ENCODE data around the gene AGMO.
A peak's percentile ranks its signal among the peaks of the same experiment; 100 is the strongest.

AGMO gene

DNA sequence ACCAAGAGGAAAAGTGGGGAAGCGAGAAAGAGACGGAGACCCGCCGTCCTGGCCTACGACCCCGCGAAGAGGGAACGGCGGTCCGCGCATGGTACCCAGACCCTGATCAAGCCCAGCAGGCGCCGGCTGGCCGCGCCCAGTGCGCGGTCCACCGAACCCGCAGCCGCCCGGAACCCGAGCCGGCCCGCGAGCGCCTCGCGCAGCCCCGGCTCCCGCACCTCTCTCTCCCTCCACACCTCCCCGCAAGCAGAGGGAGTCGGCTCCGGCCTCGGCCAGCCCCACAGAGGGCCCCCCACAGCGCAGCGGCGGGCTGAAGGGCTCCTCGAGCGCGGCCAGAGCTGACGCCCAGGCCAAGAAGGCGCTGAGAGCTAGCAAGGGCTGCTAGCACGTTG, 164.7 kb downstream of the AGMO start:
- DNase-seq (ENCODE audit: low spot score): no peak

DNA sequence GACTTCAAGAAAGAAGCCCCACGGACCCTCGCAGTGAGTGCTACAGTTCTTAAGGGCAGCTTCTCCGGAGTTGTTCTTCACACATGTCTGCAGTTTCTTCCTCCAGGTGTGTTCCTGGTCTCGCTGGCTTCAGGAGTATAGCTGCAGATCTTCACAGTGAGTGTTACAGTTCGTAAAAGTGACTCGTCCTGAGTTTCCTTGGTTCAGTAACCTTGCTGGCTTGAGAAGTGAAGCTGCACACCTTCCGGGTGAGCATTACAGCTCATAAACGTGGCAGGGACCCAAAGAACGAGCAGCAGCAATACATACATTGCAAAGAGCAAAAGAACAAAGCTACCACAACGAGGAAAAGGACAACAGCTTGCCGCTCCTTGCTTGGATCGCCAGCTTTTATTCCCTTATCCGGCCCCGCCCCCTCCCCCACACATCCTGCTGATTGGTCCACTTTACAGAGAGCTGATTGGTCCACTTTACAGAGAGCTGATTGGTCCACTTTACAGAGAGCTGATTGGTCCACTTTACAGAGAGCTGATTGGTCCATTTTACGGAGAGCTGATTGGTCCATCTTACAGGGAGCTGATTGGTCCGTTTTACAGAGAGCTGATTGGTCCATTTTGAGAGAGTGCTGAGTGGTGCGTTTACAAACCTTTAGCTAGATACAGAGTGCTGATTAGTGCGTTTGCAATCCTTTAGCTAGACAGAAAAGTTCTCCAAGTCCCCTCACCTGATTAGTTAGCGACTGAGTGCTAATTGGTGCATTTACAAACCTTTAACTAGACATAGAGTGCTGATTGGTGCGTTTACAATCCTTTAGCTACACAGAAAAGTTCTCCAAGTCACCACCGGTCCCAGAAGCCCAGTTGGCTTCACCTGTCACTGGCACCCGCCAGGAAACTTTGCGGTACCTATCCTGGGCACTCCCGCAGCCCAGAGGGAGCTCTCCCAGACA, 165.3 kb downstream of the AGMO start:
- no peak for DNase-seq (ENCODE audit: low spot score)

DNA sequence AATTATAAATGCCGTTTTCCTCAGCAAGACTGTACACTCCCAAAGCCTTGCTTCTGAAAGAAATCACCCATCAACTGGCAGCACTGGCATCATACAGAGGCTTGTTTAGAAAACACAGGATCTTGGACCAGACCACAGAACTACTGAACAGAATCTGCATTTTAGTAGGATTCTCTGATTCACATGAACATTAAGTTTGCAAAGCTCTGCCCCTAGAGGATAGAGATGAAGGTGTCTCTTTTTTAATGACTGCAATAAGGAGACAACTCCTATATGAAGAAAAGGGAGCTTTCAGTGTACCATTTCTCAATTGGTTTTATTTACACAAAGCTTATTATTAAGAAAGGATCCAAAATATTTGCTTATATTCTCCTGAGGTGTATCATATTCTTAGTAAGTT, 172.7 kb downstream of the AGMO start:
- no peak for DNase-seq (ENCODE audit: low spot score)

DNA sequence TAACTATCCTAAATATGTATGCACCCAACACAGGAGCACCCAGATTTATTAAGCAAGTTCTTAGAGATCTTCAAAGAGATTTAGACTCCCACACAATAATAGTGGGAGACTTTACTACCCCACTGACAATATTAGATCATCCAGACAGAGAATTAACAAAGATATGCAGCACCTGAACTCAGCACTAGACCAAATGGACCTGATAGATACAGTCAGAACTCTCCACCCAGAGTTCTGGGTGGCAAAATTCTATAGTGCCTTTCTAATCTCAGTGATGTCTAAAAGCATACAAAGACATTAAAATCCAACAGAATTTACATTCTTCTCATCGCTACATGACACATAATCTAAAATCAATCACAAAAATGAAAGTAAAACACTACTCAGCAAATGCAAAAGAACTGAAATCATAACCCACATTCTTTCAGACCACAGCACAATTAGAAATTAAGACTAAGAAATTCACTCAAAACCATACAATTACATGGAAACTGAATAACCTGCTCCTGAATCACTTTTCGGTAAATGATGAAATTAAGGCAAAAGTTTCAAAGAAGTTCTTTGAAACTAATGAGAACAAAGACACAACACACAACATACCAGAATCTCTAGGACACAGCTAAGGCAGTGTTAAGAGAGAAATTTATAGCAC, 183.2 kb downstream of the AGMO start:
- no peak for DNase-seq (ENCODE audit: low spot score)

DNA sequence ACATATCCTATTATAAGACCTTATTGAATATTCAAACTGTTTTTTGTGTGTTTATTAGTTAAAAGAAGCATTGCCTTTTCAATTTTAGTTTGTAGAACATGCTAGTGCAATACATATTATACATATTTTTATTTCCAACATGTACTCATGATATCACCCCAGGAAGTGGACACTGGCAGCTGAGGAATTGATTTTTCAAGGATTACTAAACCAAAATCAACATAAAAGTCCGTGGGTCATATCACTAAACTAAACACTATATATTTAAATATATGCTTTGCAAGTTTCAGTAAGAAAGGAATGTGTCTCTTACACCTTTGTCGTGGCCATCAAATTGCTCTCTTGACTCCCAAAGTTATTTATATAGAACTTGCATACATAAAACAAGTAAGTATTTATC, 185.2 kb downstream of the AGMO start:
- DNase-seq (ENCODE audit: low spot score): no peak

DNA sequence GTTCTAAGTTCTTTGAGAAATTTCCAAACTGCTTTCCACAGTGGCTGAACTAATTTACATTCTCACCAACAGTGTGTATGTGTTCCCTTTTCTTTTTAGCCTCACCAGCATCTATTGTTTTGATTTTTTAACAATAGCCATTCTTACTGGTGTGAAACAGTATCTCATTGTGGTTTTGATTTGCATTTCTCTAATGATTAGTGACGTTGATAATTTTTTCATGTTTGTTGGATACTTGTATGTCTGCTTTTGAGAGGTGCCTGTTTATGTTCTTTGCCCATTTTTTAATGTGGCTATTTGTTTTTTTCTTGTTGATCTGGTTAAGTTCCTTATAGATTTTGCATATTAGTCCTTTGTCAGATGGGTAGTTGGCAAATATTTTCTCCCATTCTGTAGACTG, 191.4 kb downstream of the AGMO start:
- no peak for DNase-seq (ENCODE audit: low spot score)

DNA sequence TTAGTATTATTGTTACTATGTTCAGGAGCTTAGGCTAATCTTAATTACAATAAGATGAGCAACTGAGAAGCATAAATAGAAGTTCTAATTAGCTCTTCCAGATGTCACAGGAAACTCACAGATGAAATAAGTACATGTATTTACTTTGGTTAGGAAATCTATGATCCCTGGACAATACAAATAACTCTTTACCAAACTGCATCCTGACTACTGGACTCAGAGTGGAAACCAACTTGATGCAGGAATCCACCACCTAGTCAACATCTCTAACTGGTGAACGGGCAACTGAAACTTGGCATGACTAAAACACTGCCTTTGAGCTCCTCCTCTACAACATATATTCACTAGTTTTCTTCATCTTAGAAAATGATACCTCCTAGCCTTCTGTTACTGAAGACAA, 193.2 kb downstream of the AGMO start:
- peak; percentile 30 for DNase-seq (ENCODE audit: low spot score)

DNA sequence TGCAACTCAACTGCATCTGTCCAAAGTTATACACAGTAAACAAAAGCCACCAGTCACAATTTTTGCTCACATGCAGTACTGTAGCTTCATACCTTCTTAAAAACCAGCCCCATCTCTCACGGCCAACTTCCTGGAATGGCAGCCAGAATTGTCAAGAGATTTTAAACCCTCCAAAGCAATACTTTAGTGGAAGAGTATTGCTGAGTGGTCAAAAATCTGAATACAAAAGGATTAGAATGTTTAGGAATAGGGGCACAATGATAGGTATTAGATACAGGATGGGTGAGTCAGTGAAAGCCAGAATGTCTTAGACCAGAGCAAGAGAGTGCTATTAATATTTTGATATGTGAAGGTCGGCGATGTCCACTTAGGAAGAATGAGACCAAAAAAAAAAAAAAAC, 193.9 kb downstream of the AGMO start:
- no peak for DNase-seq (ENCODE audit: low spot score)

DNA sequence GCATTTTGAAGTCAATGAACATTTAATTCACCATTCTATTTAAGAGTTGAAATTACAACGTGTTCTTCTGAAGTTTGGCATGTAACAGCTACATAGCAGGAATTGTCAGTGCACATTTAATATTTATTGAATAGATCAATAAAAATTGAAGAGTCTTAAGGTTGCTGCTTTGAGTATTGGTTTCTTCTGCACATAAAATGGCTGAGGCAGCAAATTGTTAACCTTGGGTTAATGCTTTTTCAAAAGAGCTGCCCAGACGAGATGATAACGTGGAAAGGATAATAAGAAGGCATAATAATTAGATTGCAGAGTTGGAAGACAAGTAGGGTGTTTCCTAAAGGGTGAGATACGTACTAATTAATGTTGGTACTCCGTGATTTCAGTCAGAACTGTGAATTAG, 203.7 kb downstream of the AGMO start:
- DNase-seq (ENCODE audit: low spot score): no peak

DNA sequence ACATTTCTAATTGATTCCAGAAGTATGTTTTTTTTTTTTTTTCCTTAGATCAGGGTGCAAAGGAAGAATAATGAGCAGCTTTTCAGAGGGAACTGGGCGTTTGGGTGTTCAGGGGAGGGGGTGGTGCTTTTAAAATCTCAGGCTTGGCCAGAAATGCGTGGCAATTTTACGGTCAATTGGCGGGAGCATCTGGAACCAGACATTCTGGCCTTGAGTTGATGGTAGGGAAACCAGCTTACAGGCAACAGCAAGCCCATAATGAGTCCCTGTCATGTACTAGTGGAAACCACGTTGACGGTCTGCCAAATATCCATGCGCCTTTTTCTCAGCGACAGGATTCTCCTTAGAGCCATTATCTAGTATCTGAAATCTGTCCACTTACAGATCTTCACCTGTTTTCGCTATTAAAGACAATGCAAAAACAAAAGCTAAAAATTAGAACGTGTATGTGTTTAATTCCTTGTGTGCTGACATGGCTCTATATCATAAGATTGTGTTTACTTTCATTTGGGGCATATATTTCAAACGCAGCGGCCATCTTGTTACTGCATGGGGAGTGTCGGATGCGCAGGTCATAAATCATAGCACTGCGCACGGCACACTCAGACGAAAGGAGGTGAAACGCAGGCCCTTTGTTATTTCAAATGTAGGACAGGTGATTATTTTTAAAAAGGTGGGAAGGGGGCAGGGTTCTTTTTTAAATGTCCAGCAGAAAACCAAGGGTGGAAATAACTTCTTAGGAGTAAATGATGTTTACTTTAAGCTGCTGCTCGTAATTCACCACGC, 209.2 kb downstream of the AGMO start:
- DNase-seq (ENCODE audit: low spot score): no peak

DNA sequence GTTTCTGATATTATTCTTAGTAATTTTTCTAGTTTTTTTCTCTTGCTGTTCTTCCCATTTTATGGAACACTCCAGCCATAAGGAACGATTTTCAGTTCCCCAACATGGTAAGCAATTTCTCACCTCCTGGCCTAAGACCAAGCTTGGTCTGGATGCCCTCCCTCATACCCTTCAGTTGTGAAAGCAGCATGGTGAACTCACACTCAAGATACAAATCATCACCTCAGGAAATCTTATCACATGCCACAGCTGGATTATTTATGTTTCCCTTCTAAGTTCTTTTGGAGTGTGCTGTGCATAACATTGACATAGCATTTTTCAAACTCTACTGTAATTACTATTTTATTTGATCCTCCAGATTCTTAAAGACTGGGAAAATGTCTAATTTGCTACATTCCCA, 216.6 kb downstream of the AGMO start:
- DNase-seq (ENCODE audit: low spot score): no peak

DNA sequence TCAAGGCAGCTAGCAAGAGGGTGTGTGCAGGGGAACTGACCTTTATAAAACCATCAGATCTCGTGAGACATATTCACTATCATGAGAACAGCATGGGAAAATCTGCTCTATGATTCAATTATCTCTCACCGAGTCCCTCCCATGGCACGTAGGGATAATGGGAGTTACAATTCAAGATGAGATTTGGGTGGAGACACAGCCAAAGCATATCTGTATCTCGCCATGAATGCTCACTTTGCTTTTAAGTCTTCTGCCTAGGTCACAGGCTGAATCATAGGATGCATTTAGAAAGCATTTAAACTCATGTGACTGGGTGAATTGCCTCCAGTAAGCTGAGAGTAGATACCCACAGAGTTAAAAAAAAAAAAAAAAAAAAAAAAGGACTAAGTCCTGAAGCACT, 220.0 kb downstream of the AGMO start:
- no peak for DNase-seq (ENCODE audit: low spot score)

DNA sequence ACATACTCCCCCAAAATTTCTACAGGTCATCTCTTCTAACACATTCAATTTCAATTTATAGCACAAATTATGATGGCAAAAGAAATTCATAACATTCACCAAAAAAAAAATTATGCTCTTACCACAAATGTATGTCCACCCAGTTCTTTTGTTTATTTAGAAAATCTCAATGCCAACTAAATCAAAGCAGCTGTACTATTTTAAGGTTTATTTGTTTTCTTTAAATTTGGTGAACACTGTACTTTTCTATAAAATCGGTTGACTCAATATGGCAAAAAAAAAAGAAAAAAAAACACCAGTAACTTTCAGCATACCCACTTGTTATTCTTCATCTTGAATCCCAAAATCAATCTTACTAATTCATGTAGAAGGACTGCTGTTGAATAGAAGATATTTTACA, 225.7 kb downstream of the AGMO start:
- no peak for DNase-seq (ENCODE audit: low spot score)

DNA sequence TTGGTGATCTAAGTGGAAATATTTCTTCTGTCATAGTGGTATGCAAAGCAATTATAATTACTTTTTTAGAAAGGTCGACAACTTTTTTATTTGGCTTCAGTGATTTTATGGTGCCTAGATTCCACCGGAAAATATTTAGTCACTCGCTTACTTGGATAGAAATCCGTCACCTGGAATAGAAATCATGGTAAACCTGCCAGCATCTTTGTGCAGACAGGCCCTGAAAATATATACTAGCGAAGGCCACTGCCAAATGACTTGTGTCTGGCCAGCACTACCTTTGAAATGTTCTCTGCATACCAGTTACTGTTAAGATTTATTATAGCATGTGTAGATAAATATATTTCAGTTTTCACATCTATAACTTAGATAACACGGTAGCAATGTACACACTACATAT, 226.4 kb downstream of the AGMO start:
- no peak for DNase-seq (ENCODE audit: low spot score)

DNA sequence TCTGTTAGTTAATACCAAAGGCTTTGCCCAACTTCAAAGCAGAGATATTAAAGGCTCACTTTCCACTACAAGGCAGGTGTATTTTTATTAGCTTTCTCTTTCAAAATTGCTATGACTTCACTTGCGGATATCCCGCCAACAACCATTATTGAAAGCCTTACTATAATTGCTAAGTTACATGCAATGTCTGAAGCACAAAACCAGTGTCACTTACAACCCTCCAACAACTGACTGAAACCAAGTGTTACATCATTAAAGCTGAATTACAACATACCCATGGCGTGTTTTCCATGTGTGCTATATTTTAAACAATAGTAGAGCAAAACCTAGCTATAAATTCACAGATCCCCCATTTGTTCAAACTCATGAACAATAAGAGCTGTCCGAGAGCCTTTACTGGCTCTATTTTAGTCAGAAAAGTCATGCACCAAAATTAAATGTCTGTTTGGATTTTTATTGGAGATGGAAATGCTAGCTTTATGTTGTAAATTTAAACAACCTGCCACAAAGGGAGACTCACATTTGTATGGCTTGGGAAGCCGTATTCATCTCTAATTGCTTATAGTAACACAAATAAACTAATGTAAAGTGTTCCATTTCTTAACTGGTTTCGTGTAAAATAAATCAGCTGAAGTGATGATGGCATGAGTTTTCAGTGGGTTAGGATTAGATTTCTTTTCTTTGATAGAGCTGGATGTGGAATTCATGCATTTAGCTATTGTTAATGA, 227.1 kb downstream of the AGMO start:
- DNase-seq (ENCODE audit: low spot score): no peak

DNA sequence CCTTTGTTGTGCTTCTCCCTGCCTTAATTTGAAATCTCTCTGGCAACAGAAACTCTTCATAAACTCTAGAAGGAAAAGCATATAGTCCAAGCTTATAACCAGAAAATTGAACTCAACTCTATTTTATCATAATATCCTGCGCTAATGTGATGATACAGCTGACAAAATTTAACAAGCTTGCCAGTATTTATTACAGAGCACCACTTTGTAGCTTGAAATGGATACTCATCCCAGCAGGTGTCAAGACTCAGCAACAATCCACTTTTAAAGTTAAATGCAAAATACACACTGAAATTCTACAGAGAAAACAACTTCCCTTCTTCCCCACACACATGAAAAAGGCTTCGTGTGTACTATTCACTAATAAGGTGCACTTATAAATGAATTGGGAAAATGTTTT, 228.9 kb downstream of the AGMO start:
- no peak for DNase-seq (ENCODE audit: low spot score)

DNA sequence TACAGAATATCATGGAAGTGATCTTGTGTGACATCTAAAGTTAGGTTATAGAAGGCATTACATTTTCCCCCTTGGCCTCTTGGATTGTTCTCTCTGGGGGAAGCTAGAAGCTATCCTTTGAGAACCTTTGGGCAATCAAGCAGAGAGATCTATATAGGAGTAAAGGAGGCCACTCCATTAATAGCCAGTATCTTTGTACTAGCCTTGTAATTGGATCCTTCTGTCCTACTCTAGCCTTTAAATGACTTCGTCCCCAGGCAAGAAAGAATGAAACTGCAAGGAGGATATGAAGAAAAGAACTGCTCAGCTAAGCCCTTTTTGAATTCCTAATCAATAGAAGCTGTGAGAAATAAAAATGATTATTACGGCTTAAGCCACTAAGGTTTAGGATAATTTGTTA, 230.9 kb downstream of the AGMO start:
- DNase-seq (ENCODE audit: low spot score): no peak

DNA sequence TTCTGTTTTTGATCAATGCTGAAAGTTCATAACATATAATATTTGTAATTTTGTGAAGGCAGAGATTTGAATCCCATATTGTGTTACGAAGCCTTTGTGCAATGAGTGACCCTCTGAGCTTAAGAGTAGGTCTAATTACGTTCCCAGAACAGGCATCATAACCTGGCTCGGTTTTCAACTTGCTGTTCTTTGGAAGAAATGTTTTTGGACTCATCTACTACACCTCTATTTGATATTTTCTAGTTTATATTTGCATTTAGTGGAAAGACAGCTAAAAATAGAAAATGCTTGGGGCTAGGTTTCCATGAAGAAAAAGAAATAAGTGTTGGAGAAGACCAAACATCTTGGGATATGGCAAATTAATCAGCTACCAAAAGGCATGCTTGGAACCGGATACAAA, 234.8 kb downstream of the AGMO start:
- no peak for DNase-seq (ENCODE audit: low spot score)

DNA sequence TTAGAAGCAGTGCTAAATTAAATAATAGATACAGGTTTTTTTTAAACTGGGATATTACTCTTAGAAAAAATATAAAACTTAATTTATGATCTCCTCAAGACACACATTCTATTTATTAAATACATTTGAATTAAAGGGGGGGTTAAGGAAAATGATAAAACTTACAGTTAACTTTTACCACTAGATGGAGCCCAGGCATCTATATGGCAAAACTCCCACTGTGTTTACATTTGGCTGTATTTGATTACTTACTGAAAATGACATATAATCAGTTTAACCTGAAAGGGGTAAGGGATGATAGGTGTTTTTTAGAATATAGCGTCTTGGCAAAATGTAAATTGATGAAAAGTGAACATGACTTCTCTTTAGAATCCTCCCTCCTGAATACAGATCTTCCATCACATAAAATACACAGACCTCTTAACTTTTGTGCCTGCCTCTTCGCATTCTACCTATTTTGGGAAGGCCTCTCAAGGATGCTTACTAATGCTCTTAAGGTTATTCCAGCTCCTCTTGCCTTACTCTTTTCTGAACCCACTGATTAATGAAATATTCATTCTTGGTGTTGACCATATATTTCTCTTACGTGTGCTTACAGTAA, 235.7 kb downstream of the AGMO start:
- peak; percentile 30 for DNase-seq (ENCODE audit: low spot score)

DNA sequence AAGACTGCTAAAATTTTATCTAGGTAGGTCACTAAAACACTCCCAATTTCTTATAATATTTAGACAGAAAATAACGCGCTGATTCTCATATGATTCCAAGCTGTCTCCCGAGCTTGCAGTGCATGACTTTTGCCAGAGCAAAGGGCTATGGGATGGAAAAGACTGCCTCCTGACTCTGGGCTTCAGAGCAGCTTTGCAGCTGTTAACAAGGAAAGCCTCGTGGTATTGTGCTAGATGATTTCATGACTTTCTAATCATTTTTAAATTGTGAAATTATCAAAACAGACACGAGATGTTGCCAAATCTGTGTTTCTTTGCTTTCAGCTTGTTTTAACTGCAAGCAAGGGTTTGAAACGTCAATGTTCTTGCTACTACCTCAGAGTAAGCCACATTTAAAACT, 238.3 kb downstream of the AGMO start:
- no peak for DNase-seq (ENCODE audit: low spot score)

DNA sequence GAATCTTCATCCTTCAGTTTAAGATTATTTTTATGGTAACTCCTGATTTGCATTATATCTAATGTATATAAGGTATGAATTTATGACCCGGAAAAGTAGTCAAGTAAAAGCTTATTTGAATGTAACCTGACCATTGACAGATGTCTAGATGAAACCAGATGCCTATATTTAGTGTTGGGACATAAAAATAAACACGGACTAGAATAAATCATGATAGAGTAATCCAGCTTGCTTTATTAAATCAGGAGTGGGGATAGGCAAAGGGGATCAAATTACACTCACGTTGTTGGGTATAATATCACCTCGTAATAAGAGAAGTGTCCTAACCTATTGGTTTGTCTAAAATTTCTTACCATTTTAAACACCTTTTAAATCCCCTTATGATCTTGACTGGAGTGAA, 244.6 kb downstream of the AGMO start:
- DNase-seq (ENCODE audit: low spot score): no peak

DNA sequence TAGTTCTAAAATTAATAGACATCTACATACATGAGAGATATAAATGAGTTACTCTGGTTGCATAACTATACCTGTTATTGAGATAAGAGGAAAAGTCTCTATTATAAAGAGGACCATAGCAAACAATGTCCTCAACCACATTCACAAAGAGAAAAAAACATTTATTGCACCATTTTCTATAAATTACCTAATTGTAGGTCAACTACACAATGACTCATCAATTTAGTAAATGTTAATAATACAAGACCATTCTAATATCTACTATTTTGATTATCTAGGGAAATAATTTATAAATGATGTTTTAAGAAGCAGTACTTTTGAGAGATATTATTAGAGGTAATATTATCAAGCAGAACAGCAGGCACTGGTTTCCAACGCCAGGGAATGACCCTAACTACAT, 246.1 kb downstream of the AGMO start:
- no peak for DNase-seq (ENCODE audit: low spot score)
